H9 (cell line): ENCODE measurements around the gene WDR27. TPM values are rescaled to one million over a fixed set of nuclear protein-coding genes. Genes with fewer than 3 reads are reported as not detected.
A peak's percentile ranks its signal among the peaks of the same experiment; 100 is the strongest.

Source experiments
- DNase-seq: peaks from one replicate; pipeline ENCODE4 v3.0.0-alpha.2; 2017
- H2AFZ ChIP-seq: one replicate; pipeline ENCODE4 v1.6.1; 2013; ENCODE audit warnings: mild to moderate bottlenecking, low read length, control low read depth, moderate library complexity
- H2AK5ac ChIP-seq: 2 replicates; pipeline ENCODE4 v1.6.1; 2013; ENCODE audit warnings: low read length, control low read depth, mixed read lengths; ENCODE audit not compliant: insufficient read length
- H2BK120ac ChIP-seq: one replicate; pipeline ENCODE4 v1.6.1; 2013; ENCODE audit warnings: low read depth, mild to moderate bottlenecking, low read length, control low read depth, inconsistent platforms; ENCODE audit not compliant: poor library complexity, severe bottlenecking
- H2BK12ac ChIP-seq: 2 replicates; pipeline ENCODE4 v1.6.1; 2013; ENCODE audit warnings: low read length, control low read depth, mixed read lengths, low read depth; ENCODE audit not compliant: insufficient read length
- H2BK15ac ChIP-seq: 2 replicates; pipeline ENCODE4 v1.6.1; 2013; ENCODE audit warnings: low read depth, low read length, control low read depth
- H2BK20ac ChIP-seq: one replicate; pipeline ENCODE4 v1.6.1; 2013; ENCODE audit warnings: low read depth, mild to moderate bottlenecking, low read length, control low read depth, inconsistent platforms; ENCODE audit not compliant: poor library complexity, severe bottlenecking
- H2BK5ac ChIP-seq: 2 replicates; pipeline ENCODE4 v1.6.1; 2013; ENCODE audit warnings: low read length, control low read depth, mixed read lengths; ENCODE audit not compliant: insufficient read length
- H3K14ac ChIP-seq: 2 replicates; pipeline ENCODE4 v1.6.1; 2013; ENCODE audit warnings: low read length, control low read depth; ENCODE audit not compliant: insufficient read depth
- H3K18ac ChIP-seq: 2 replicates; pipeline ENCODE4 v1.6.1; 2013; ENCODE audit warnings: low read depth, mild to moderate bottlenecking, mixed read lengths, low read length, control low read depth; ENCODE audit not compliant: insufficient read length
- H3K23ac ChIP-seq: 2 replicates; pipeline ENCODE4 v1.6.1; 2013; ENCODE audit warnings: low read length, control low read depth, mixed read lengths, low read depth; ENCODE audit not compliant: insufficient read length
- H3K23me2 ChIP-seq: 2 replicates; pipeline ENCODE4 v1.6.1; 2013; ENCODE audit warnings: low read depth, mild to moderate bottlenecking, mixed read lengths, low read length, control low read depth; ENCODE audit not compliant: insufficient read length, poor library complexity, severe bottlenecking
- H3K27ac ChIP-seq: 2 replicates; pipeline ENCODE4 v1.5.1; 2013; ENCODE audit warnings: low read length, control low read depth, mixed read lengths, low read depth; ENCODE audit not compliant: insufficient read length
- H3K27me3 ChIP-seq: 2 replicates; pipeline ENCODE4 v1.6.1; 2013; ENCODE audit warnings: low read length, control low read depth, inconsistent platforms; ENCODE audit not compliant: insufficient read depth
- H3K4ac ChIP-seq: 2 replicates; pipeline ENCODE4 v1.6.1; 2013; ENCODE audit warnings: low read depth, mild to moderate bottlenecking, control low read depth, inconsistent platforms, low read length, moderate library complexity
- H3K4me1 ChIP-seq: 2 replicates; pipeline ENCODE4 v1.6.1; 2013; ENCODE audit warnings: low read length, control low read depth, inconsistent platforms; ENCODE audit not compliant: insufficient read depth
- H3K4me2 ChIP-seq: 2 replicates; pipeline ENCODE4 v1.6.1; 2013; ENCODE audit warnings: low read length, control low read depth, mixed read lengths; ENCODE audit not compliant: insufficient read length, insufficient read depth
- H3K56ac ChIP-seq: 2 replicates; pipeline ENCODE4 v1.6.1; 2013; ENCODE audit warnings: low read depth, mild to moderate bottlenecking, mixed read lengths, low read length, control low read depth; ENCODE audit not compliant: insufficient read length
- H3K79me1 ChIP-seq: 2 replicates; pipeline ENCODE4 v1.6.1; 2013; ENCODE audit warnings: low read depth, mild to moderate bottlenecking, moderate library complexity, low read length, control low read depth, inconsistent platforms; ENCODE audit not compliant: insufficient read depth, poor library complexity, severe bottlenecking
- H3K79me2 ChIP-seq: 2 replicates; pipeline ENCODE4 v1.6.1; 2013; ENCODE audit warnings: low read length, control low read depth, inconsistent platforms; ENCODE audit not compliant: insufficient read depth
- H3K9ac ChIP-seq: 2 replicates; pipeline ENCODE4 v1.6.1; 2013; ENCODE audit warnings: low read length, control low read depth, mixed read lengths; ENCODE audit not compliant: insufficient read length; ENCODE audit errors: extremely low read depth
- H3K9me3 ChIP-seq: one replicate; pipeline ENCODE4 v1.6.1; 2013; ENCODE audit warnings: low read depth, low read length, inconsistent platforms; ENCODE audit not compliant: control insufficient read depth
- H3T11ph ChIP-seq: one replicate; pipeline ENCODE4 v1.6.1; 2013; ENCODE audit warnings: mild to moderate bottlenecking, low read length, control low read depth, inconsistent platforms
- H4K20me1 ChIP-seq: one replicate; pipeline ENCODE4 v1.6.1; 2013; ENCODE audit not compliant: control insufficient read depth, insufficient read length, insufficient read depth
- H4K5ac ChIP-seq: 2 replicates; pipeline ENCODE4 v1.6.1; 2013; ENCODE audit warnings: low read depth, mild to moderate bottlenecking, mixed read lengths, low read length, control low read depth; ENCODE audit not compliant: insufficient read length
- H4K8ac ChIP-seq: replicated peaks from 2 replicates; pipeline ENCODE4 v1.6.1; 2013; ENCODE audit warnings: low read length, control low read depth, mixed read lengths, low read depth; ENCODE audit not compliant: insufficient read length
- H4K91ac ChIP-seq: 2 replicates; pipeline ENCODE4 v1.6.1; 2013; ENCODE audit warnings: low read depth, mild to moderate bottlenecking, moderate library complexity, mixed read lengths, low read length, control low read depth; ENCODE audit not compliant: insufficient read length
- H3K27ac Mint-ChIP-seq, 3 experiments: 2 replicates in 2 of 3; 3 replicates in 1 of 3; pipeline ENCODE4 v1.8.0; 2020 to 2021; ENCODE audit warnings: mixed read lengths in 3 of 3, mild to moderate bottlenecking in 1 of 3, moderate library complexity in 1 of 3
- H3K27me3 Mint-ChIP-seq: 2 replicates; pipeline ENCODE4 v1.8.0; 2021; ENCODE audit warnings: low read depth, mild to moderate bottlenecking, moderate library complexity, mixed read lengths
- H3K36me3 Mint-ChIP-seq, 3 experiments: 2 replicates in 2 of 3; 3 replicates in 1 of 3; pipeline ENCODE4 v1.8.0; 2020 to 2021; ENCODE audit warnings: low read depth in 3 of 3, mixed read lengths in 3 of 3; ENCODE audit not compliant: insufficient read depth in 1 of 3
- H3K4me1 Mint-ChIP-seq, 2 experiments: 2 replicates each; pipeline ENCODE4 v1.8.0; 2020; ENCODE audit warnings: mixed read lengths in 2 of 2
- H3K4me3 Mint-ChIP-seq, 2 experiments: 2 replicates in 1 of 2; 3 replicates in 1 of 2; pipeline ENCODE4 v1.8.0; 2020 to 2021; ENCODE audit warnings: mild to moderate bottlenecking in 2 of 2, mixed read lengths in 2 of 2, moderate library complexity in 1 of 2
- H3K9me3 Mint-ChIP-seq, 2 experiments: 2 replicates in 1 of 2; 3 replicates in 1 of 2; pipeline ENCODE4 v1.8.0; 2020; ENCODE audit warnings: mild to moderate bottlenecking in 2 of 2, mixed read lengths in 2 of 2, moderate library complexity in 1 of 2
- CTCF ChIP-seq: fragments of 200-600 bp; sonication (generic); conservative IDR thresholded peaks from 3 replicates; pipeline ENCODE4 v1.8.0; 2021; ENCODE audit warnings: antibody characterized with exemption, mild to moderate bottlenecking
- WGBS: extraction: QIAGEN DNeasy Blood & Tissue Kit; methylation state at CpG from one replicate; pipeline ENCODE4 v1.1.7; 2013; ENCODE audit warnings: missing lambda C conversion rate, low lambda C conversion rate, mixed read lengths; ENCODE audit not compliant: insufficient read length; ENCODE audit errors: extremely low coverage; 5-methylcytosine and 5-hydroxymethylcytosine counted together
- total RNA-seq: library from RNA; stranded (reverse); gene quantifications from 2 replicates; pipeline ENCODE4 v1.2.1, GENCODE V29; 2021

WDR27 gene
- total RNA-seq, 1 experiment from 2014 or later = 48.7 TPM

DNA sequence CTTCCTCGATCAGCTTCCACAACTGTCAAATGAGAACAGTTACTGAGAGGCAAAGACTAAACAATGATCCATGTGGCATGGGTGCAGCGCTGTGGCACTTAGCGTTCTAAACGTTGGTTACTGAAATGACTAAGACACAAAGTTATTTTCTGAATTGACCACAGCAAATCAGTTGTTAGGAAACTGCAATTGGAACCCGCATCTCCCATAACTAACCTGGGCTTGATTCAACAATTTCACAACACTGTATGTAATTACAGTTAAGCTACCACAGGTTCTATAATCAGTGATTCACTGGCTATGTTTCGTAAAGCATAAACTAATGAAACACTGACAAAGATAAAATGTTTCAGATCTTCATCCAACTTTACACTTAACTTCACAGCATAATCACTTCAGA is 12.5 kb downstream of the WDR27 start:
- peaks cover 8% of the 10 kb centered on the region for H3K79me1 ChIP-seq
- H3K79me2 ChIP-seq = peaks cover 11% of the 10 kb centered on the region; the same call in 1 of the 2 replicates
- no peak overlapping the region for H4K91ac ChIP-seq
- no peaks in the 10 kb centered on the region for H3K27me3 ChIP-seq
- no peaks in the 10 kb centered on the region for H4K20me1 ChIP-seq
- H3K36me3 Mint-ChIP-seq = peaks cover 59 to 65% (median 62%) of the 10 kb centered on the region in 3 experiments
- no peaks in the 10 kb centered on the region for H3K4me1 ChIP-seq
- no peak overlapping the region for H2BK20ac ChIP-seq
- H4K5ac ChIP-seq = no peak overlapping the region
- H3K4ac ChIP-seq = no peak overlapping the region
- H3K14ac ChIP-seq = no peak overlapping the region
- H3K18ac ChIP-seq = no peak overlapping the region
- H2BK15ac ChIP-seq = no peak overlapping the region
- H3K56ac ChIP-seq = no peak overlapping the region
- H2BK5ac ChIP-seq = no peak overlapping the region
- H4K8ac ChIP-seq = no peak overlapping the region
- no peak overlapping the region for H2BK12ac ChIP-seq
- no peaks in the 10 kb centered on the region for H3K27me3 Mint-ChIP-seq
- H3T11ph ChIP-seq = no peak overlapping the region
- no peak overlapping the region for H3K27ac ChIP-seq
- 0 out of 7 replicates have a peak overlapping the region, but pooled peaks of 1 of the 3 experiments have one; percentile 10 for H3K27ac Mint-ChIP-seq
- H2BK120ac ChIP-seq = no peak overlapping the region
- DNase-seq = no peak
- H3K23me2 ChIP-seq = no peaks in the 10 kb centered on the region
- TF ChIP-seq CTCF = no peak
- H3K4me2 ChIP-seq = no peak overlapping the region
- no CpG with 5 or more reads among the region's 6 CpGs for WGBS
- no peak overlapping the region for H3K23ac ChIP-seq
- H2AK5ac ChIP-seq = no peak overlapping the region
- H3K9me3 ChIP-seq = no peaks in the 10 kb centered on the region
- H3K9ac ChIP-seq = no peak overlapping the region
- peaks cover 10 to 24% of the 10 kb centered on the region in 2 experiments for H3K4me1 Mint-ChIP-seq
- no peak overlapping the region for H3K4me3 Mint-ChIP-seq
- H2AFZ ChIP-seq = no peak overlapping the region
- H3K9me3 Mint-ChIP-seq = peaks cover 13 to 14% of the 10 kb centered on the region in 2 experiments
